HG03064 (cell line): ENCODE data around the gene RER1.

Experiments used
- ATAC-seq: cut with Tn5 transposase; IDR thresholded peaks from one replicate; pipeline ENCODE4 v1.9.1; 2021; ENCODE audit warnings: low read depth; ENCODE audit not compliant: unreplicated experiment

RER1 gene, protein sequence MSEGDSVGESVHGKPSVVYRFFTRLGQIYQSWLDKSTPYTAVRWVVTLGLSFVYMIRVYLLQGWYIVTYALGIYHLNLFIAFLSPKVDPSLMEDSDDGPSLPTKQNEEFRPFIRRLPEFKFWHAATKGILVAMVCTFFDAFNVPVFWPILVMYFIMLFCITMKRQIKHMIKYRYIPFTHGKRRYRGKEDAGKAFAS

GRCh38 chr1:2391041-2391930, at the start of gene RER1, which contains the start of gene MORN1:
RER1 (plus strand) TSS chr1:2391841; CDS start chr1:2395791, 3,950 bp downstream.
MORN1 (minus strand) TSS chr1:2391554; CDS start chr1:2391533, 21 bp downstream.
- peak; percentile 78 for ATAC-seq

- no peak for ATAC-seq
Observed at GRCh38 chr1:2342384-2343022, 49.1 kb upstream of the RER1 start.

- no peak for ATAC-seq
Observed at GRCh38 chr1:2343023-2343935, 48.4 kb upstream of the RER1 start.

DNA sequence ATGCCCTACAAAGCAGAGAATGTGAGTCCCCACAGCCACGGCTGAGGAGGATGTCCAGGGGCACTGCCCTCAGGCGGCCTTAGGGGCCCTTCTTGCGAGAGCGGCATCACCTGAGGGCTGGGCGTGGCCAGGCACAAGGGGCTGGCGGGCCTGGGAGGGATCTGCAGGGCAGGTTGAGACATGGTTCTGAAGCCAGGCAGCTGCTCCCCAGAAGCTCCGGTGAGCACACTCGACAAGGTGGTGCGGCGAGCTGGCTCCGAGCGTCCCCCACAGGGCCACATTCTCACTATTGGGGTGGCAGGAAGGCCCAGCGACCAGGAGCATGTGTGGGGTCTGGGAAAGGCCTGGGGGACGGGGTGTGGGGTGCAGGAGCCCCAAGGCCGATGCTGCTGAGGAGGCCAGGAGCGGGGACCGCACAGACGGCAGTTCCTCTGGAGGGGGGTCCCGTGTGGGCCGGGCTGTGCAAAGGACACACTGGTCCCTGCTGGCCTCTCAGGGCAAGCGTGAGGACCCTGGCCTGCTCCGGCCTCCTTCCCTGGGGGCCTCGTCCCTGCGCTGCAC, 47.4 kb upstream of the RER1 start:
- no peak for ATAC-seq

GRCh38 chr1:2344744-2345296, 46.8 kb upstream of the RER1 start:
- ATAC-seq = no peak

GRCh38 chr1:2345297-2346075, 46.2 kb upstream of the RER1 start:
- ATAC-seq = no peak

GRCh38 chr1:2346691-2347408, 44.8 kb upstream of the RER1 start:
- no peak for ATAC-seq

DNA sequence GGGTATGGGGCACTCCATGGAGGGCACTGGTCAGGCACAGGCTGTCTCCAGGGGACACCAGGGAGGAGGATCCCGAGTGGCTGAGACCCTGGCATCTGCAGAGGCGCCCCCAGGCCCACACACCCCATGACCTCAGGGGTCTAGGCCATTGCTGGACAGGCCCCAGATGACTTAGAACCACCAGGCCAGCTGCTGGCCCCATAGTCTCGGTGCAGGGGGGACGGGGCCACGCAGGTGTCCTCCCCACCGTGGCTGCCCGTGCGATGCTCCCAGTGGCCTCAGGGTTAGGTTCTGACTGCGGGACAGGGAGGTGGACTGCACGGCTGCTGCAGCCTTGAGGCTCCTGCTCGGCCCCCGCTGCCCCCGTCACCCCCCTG, 44.2 kb upstream of the RER1 start:
- no peak for ATAC-seq

GRCh38 chr1:2347896-2348295, 43.7 kb upstream of the RER1 start:
- no peak for ATAC-seq

GRCh38 chr1:2348346-2349325, 43.0 kb upstream of the RER1 start:
- no peak for ATAC-seq

DNA sequence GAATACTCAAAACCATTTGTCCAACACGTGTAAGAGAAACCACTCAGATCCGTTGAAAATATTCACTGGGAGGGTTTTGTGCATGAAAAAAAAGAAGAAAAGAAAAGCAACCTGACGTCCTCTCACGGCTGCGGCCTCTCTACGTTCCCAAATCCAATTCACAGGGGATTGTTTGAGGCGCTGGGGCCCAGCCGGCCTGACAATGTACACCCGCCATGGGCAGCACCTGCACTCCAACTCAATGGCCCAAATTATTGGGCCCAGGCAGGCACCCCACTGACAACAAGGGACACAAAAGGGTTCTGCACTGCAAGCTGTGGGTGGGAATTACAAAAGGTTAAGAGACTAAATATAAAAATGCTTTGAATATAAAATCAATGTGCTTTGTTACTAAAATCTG, 41.8 kb upstream of the RER1 start:
- no peak for ATAC-seq

- no peak for ATAC-seq
Observed at GRCh38 chr1:2350501-2350900, 41.1 kb upstream of the RER1 start.

- no peak for ATAC-seq
Observed at GRCh38 chr1:2350911-2351655, 40.6 kb upstream of the RER1 start.

GRCh38 chr1:2351723-2352122, 39.9 kb upstream of the RER1 start:
- ATAC-seq = no peak

DNA sequence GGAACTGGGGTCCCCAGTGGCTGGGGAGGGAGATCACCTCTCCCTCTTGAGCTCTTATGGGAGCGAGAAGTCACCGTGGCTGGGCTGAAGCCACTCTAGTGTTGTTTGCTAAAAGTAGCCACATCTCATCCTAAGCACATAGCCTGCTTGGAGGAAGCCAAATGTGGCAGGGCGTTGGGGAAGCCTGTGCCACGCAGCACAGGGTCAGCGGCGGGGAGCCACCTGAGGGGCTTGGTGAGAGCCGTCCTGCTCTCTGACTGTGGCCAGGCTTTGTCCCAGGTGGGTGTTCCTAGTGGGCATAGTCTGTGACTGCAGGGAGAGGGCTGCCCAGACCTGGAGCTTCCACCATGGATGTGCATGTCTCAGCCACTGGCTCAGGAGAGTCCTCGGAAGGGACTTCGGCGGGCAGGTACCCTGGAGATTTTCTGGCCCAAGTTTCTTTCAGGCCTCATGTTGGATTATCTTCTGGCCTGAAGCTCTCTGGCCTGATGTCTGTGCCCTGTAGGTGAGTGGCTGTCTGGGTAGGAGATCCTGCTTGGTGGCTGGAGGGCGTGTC, 39.2 kb upstream of the RER1 start:
- ATAC-seq = no peak

DNA sequence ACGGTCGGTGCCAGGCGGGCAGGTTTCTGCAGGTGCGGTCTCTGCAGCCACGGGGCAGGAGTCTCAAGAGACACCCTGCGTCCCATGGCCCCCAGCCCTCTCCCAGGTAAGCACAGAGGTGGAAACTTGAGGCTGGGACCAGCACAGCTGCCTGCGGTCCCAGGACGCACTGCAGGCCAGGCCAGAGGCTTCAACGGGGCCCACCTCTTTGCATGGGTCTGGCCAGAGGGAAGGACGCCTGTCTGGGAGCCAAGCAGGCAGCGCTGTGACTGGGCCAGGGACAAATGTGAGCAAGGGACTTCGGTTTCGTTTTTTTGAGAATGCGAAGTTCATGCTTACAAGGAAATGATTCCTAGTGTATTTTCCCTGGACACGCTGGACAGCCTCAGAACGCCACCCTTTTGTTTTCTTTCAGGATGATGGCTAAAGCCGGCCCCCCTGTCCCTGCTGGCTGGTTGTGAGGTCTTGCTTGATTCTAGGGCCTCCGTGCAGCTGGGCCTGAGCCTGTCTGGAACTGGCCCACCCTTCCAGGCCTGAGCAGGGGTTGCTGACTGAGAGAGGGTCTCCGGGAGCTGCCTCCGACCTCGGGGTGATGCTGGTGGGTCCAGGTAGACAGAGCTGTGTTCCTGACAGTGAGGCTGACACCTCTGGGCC, 38.6 kb upstream of the RER1 start:
- ATAC-seq = no peak
